NT2/D1 (cell line): ENCODE results near the gene HES4.

Experiments used
- SUZ12 ChIP-seq: IDR thresholded peaks from 2 replicates; pipeline ENCODE4 v1.6.1; 2011; ENCODE audit not compliant: insufficient read length, insufficient read depth; ENCODE audit errors: extremely low read depth
- YY1 ChIP-seq: IDR thresholded peaks from 2 replicates; pipeline ENCODE4 v1.6.1; 2011; ENCODE audit not compliant: insufficient read length, insufficient read depth
- ZNF274 ChIP-seq: IDR thresholded peaks from 2 replicates; pipeline ENCODE4 v1.6.1; 2011; ENCODE audit warnings: mild to moderate bottlenecking, low read depth, low read length

GRCh38 chr1:1020000-1020404 is 20.1 kb upstream of the HES4 start, which contains the start of gene AGRN:
- TF ChIP-seq YY1 (no peak), ZNF274 (no peak), SUZ12 (no peak)
